ENCODE results near the gene PDK1.
"Not testable (repeated sequence)": the region's sequence is repeated elsewhere in the genome, so short reads cannot be mapped to it uniquely, and the experiment has no call there.

Gene PDK1

GRCh38 chr2:172555522-172556283 is at the start of gene PDK1:
Gene PDK1, plus strand, starts transcription at chr2:172556090. Its CDS starts 61 bp downstream, at chr2:172556151.
- peak; percentile 94 for DNase-seq (ENCODE audit: low spot score)

- DNase-seq (ENCODE audit: low spot score): no peak
Observed at GRCh38 chr2:172507199-172507598, 48.7 kb upstream of the PDK1 start.

- DNase-seq (ENCODE audit: low spot score): no peak
Observed at GRCh38 chr2:172510088-172510487, 45.8 kb upstream of the PDK1 start.

GRCh38 chr2:172510548-172510947 is 45.3 kb upstream of the PDK1 start:
- no peak for DNase-seq (ENCODE audit: low spot score)

GRCh38 chr2:172512810-172513523 is 42.9 kb upstream of the PDK1 start:
- no peak for DNase-seq (ENCODE audit: low spot score)

- DNase-seq (ENCODE audit: low spot score): no peak
Observed at GRCh38 chr2:172513524-172513900, 42.4 kb upstream of the PDK1 start.

GRCh38 chr2:172513935-172514586 is 41.8 kb upstream of the PDK1 start:
- no peak for DNase-seq (ENCODE audit: low spot score)

- no peak for DNase-seq (ENCODE audit: low spot score)
Observed at GRCh38 chr2:172516299-172516698, 39.6 kb upstream of the PDK1 start.

- DNase-seq (ENCODE audit: low spot score): no peak
Observed at GRCh38 chr2:172518995-172519394, 36.9 kb upstream of the PDK1 start.

- no peak for DNase-seq (ENCODE audit: low spot score)
Observed at GRCh38 chr2:172525601-172526000, 30.3 kb upstream of the PDK1 start.

- DNase-seq (ENCODE audit: low spot score): no peak
Observed at GRCh38 chr2:172531309-172531708, 24.6 kb upstream of the PDK1 start.

- not testable (repeated sequence) for DNase-seq (ENCODE audit: low spot score)
Observed at GRCh38 chr2:172532461-172532860, 23.4 kb upstream of the PDK1 start.

- DNase-seq (ENCODE audit: low spot score): no peak
Observed at GRCh38 chr2:172533687-172534086, 22.2 kb upstream of the PDK1 start.

- peak; percentile 25 for DNase-seq (ENCODE audit: low spot score)
Observed at GRCh38 chr2:172535119-172535518, 20.8 kb upstream of the PDK1 start.

GRCh38 chr2:172537851-172538250 is 18.0 kb upstream of the PDK1 start:
- not testable (repeated sequence) for DNase-seq (ENCODE audit: low spot score)

GRCh38 chr2:172539767-172540166 is 16.1 kb upstream of the PDK1 start:
- no peak for DNase-seq (ENCODE audit: low spot score)

- no peak for DNase-seq (ENCODE audit: low spot score)
Observed at GRCh38 chr2:172540421-172540820, 15.5 kb upstream of the PDK1 start.

- no peak for DNase-seq (ENCODE audit: low spot score)
Observed at GRCh38 chr2:172545408-172546075, 10.3 kb upstream of the PDK1 start.

GRCh38 chr2:172549131-172549530 is 6.8 kb upstream of the PDK1 start:
- DNase-seq (ENCODE audit: low spot score): no peak

GRCh38 chr2:172549802-172550201 is 6.1 kb upstream of the PDK1 start:
- DNase-seq (ENCODE audit: low spot score): not testable (repeated sequence)

- DNase-seq (ENCODE audit: low spot score): no peak
Observed at GRCh38 chr2:172550419-172550818, 5.5 kb upstream of the PDK1 start.

- DNase-seq (ENCODE audit: low spot score): no peak
Observed at GRCh38 chr2:172551271-172551670, 4.6 kb upstream of the PDK1 start.
